HCT116 (cell line): Measurements from ENCODE around the gene CACNA2D3. TPM values are rescaled to one million over a fixed set of nuclear protein-coding genes. Genes with fewer than 3 reads are reported as not detected.

Experiments used
- ATAC-seq: fragments of 200-7000 bp; cut with Tn5 transposase; 2 replicates; pipeline ENCODE4 v1.9.1; 2020; ENCODE audit warnings: mild to moderate bottlenecking, moderate library complexity
- BruUV-seq: library from RNA; stranded (reverse); fragments of 400-500 nt; replicated peaks from 2 replicates; lab custom pipeline; 2021; lab: Mats Ljungman, UMichigan
- CTCF ChIA-PET: fragments of 300-600 bp; sonication (Branson Sonifier 250); formaldehyde crosslinking; loops from one replicate; lab custom pipeline; 2021; ENCODE audit warnings: antibody characterized with exemption; lab: Charles Lee
- POLR2A ChIA-PET: fragments of 300-600, 350-600 bp; sonication (Branson Sonifier 250); formaldehyde crosslinking; loops from one replicate; lab custom pipeline; 2021; ENCODE audit warnings: antibody characterized with exemption; lab: Charles Lee
- RAD21 ChIA-PET, 2 experiments: fragments of 300-600 bp; sonication (Branson Sonifier 250); formaldehyde crosslinking; loops; one replicate each; lab custom pipeline; 2023; ENCODE audit warnings: low total read pairs in 2 of 2; ENCODE audit not compliant: uncharacterized antibody in 2 of 2, unreplicated experiment in 2 of 2, low non-redundant PET in 1 of 2; lab: Charles Lee
- DNase-seq: peaks from one replicate; pipeline ENCODE4 v3.0.0-alpha.2; 2010; ENCODE audit warnings: low read depth, low spot score
- H2AFZ ChIP-seq: fragments of 200-600 bp; shearing (Covaris generic), sonication (generic); 2 replicates; pipeline ENCODE4 v1.6.1; 2017; ENCODE audit warnings: low read depth, mixed run types, mixed read lengths, antibody characterized with exemption, low read length; ENCODE audit not compliant: poor library complexity, severe bottlenecking
- H3K27ac ChIP-seq: 2 replicates; pipeline ENCODE4 v1.5.1; 2012; ENCODE audit warnings: low read depth, low read length
- H3K27me3 ChIP-seq: fragments of 200-600 bp; sonication (generic); 2 replicates; pipeline ENCODE4 v1.6.1; 2016; ENCODE audit warnings: mixed run types, low read length, mixed read lengths; ENCODE audit not compliant: insufficient read depth
- H3K36me3 ChIP-seq, 2 experiments: fragments of 200-500 bp in 1 of 2; fragments of 200-600 bp in 1 of 2; sonication (Bioruptor generic) in 1 of 2; sonication (generic) in 1 of 2; 2 replicates each; pipeline versions ENCODE4 v1.5.1 to v1.6.1; 2014 to 2016; ENCODE audit warnings: low read length in 2 of 2, inconsistent platforms in 1 of 2, mixed read lengths in 1 of 2, mixed run types in 1 of 2; ENCODE audit not compliant: insufficient read depth in 2 of 2, control insufficient read depth in 1 of 2
- H3K4me1 ChIP-seq, 2 experiments: fragments of 200-600 bp in 1 of 2; sonication (generic) in 1 of 2; 2 replicates each; pipeline versions ENCODE4 v1.5.1 to v1.6.1; 2012 to 2017; ENCODE audit warnings: low read length in 2 of 2, inconsistent platforms in 1 of 2, mild to moderate bottlenecking in 1 of 2, mixed read lengths in 1 of 2, mixed run types in 1 of 2, moderate library complexity in 1 of 2; ENCODE audit not compliant: insufficient read depth in 2 of 2, control insufficient read depth in 1 of 2
- H3K4me2 ChIP-seq: fragments of 200-600 bp; sonication (generic); 2 replicates; pipeline ENCODE4 v1.6.1; 2017; ENCODE audit warnings: mixed run types, low read length, mixed read lengths
- H3K4me3 ChIP-seq, 2 experiments: fragments of 200-600 bp in 1 of 2; sonication (generic) in 1 of 2; replicated peaks in 1 of 2; 2 replicates each; pipeline ENCODE4 v1.5.1; 2011 to 2016; ENCODE audit warnings: low read length in 2 of 2, control low read depth in 1 of 2, low read depth in 1 of 2, mild to moderate bottlenecking in 1 of 2, mixed read lengths in 1 of 2, mixed run types in 1 of 2
- H3K79me2 ChIP-seq: fragments of 200-600 bp; sonication (generic); 2 replicates; pipeline ENCODE4 v1.6.1; 2017; ENCODE audit warnings: mild to moderate bottlenecking, mixed run types, low read length, moderate library complexity, mixed read lengths; ENCODE audit not compliant: insufficient read depth
- H3K9ac ChIP-seq: fragments of 200-600 bp; sonication (generic); 2 replicates; pipeline ENCODE4 v1.6.1; 2016; ENCODE audit warnings: low read length, mixed read lengths
- H3K9me2 ChIP-seq: fragments of 200-600 bp; sonication (generic), shearing (Covaris generic); 2 replicates; pipeline ENCODE4 v1.6.1; 2017; ENCODE audit warnings: mixed run types, mild to moderate bottlenecking, moderate library complexity; ENCODE audit not compliant: insufficient read depth
- H3K9me3 ChIP-seq, 2 experiments: fragments of 200-500 bp in 1 of 2; fragments of 200-600 bp in 1 of 2; sonication (Bioruptor generic) in 1 of 2; sonication (generic) in 1 of 2; 2 replicates each; pipeline ENCODE4 v1.6.1; 2014 to 2017; ENCODE audit warnings: low read length in 2 of 2, mixed read lengths in 2 of 2, inconsistent platforms in 1 of 2, low read depth in 1 of 2, mild to moderate bottlenecking in 1 of 2, mixed run types in 1 of 2, moderate library complexity in 1 of 2; ENCODE audit not compliant: control insufficient read depth in 1 of 2, insufficient read depth in 1 of 2
- H4K20me1 ChIP-seq: fragments of 200-600 bp; sonication (generic), shearing (Covaris generic); 2 replicates; pipeline ENCODE4 v1.6.1; 2017; ENCODE audit warnings: mixed run types, mild to moderate bottlenecking, moderate library complexity; ENCODE audit not compliant: insufficient read depth
- CBX3 ChIP-seq: IDR thresholded peaks from 2 replicates; pipeline ENCODE4 v1.6.1; 2012; ENCODE audit warnings: low read depth
- CEBPB ChIP-seq: IDR thresholded peaks from 2 replicates; pipeline ENCODE4 v1.6.1; 2012; ENCODE audit warnings: low read depth
- EGR1 ChIP-seq: IDR thresholded peaks from 2 replicates; pipeline ENCODE4 v1.6.1; 2012; ENCODE audit warnings: low read depth
- ELF1 ChIP-seq: IDR thresholded peaks from 2 replicates; pipeline ENCODE4 v1.6.1; 2012; ENCODE audit warnings: low read depth, borderline replicate concordance
- EZH2 ChIP-seq: fragments of 200-600 bp; sonication (generic); IDR thresholded peaks from 2 replicates; pipeline ENCODE4 v1.6.1; 2017; ENCODE audit warnings: antibody characterized with exemption, mixed run types
- EZH2phosphoT487 ChIP-seq: fragments of 200-600 bp; IDR thresholded peaks from 2 replicates; pipeline ENCODE4 v1.6.1; 2018; ENCODE audit warnings: antibody characterized with exemption, borderline replicate concordance
- JUND ChIP-seq: IDR thresholded peaks from 2 replicates; pipeline ENCODE4 v1.6.1; 2012
- MAX ChIP-seq: IDR thresholded peaks from 2 replicates; pipeline ENCODE4 v1.6.1; 2012
- POLR2AphosphoS5 ChIP-seq: IDR thresholded peaks from 2 replicates; pipeline ENCODE4 v1.6.1; 2011; ENCODE audit warnings: mild to moderate bottlenecking, low read depth, low read length, moderate library complexity
- REST ChIP-seq: IDR thresholded peaks from 2 replicates; pipeline ENCODE4 v1.6.1; 2012; ENCODE audit warnings: low read depth
- SIN3A ChIP-seq: IDR thresholded peaks from 2 replicates; pipeline ENCODE4 v1.6.1; 2012; ENCODE audit warnings: low read depth
- YY1 ChIP-seq: IDR thresholded peaks from 2 replicates; pipeline ENCODE4 v1.6.1; 2011; ENCODE audit warnings: low read length, low read depth, moderate library complexity, mild to moderate bottlenecking; ENCODE audit not compliant: insufficient replicate concordance; ENCODE audit errors: extremely low read depth
- intact Hi-C: fragments of 100-400 bp; cut with micrococcal nuclease; formaldehyde crosslinking; loops from 2 replicates; pipeline ENCODE4 v1.10.0; 2022
- total RNA-seq: library from RNA; stranded (reverse); gene quantifications from one replicate; pipeline ENCODE4 v1.2.1, GENCODE V29; 2021; ENCODE audit not compliant: unreplicated experiment
- TF ChIP-seq, protein P1 (sequence below): IDR thresholded peaks from 2 replicates; pipeline ENCODE4 v1.6.1; 2011; ENCODE audit warnings: mild to moderate bottlenecking, low read length, moderate library complexity; ENCODE audit not compliant: insufficient replicate concordance; ENCODE audit errors: extremely low read depth

Gene CACNA2D3
- total RNA-seq, 1 experiment from 2014 or later: 0.20 TPM

- H3K9me2 ChIP-seq: no peaks in the 10 kb centered on the region
- POLR2A ChIA-PET: no interaction called here
- H2AFZ ChIP-seq: no peak overlapping the region
- no peak overlapping the region for H3K4me2 ChIP-seq
- H3K9ac ChIP-seq: no peak overlapping the region
- DNase-seq: no peak
- CTCF ChIA-PET: no interaction called here
- no peak overlapping the region for H3K27ac ChIP-seq
- H3K4me3 ChIP-seq: no peak overlapping the region
- RAD21 ChIA-PET: no interaction called here
- no TSS peak for BruUV-seq
- TF ChIP-seq CEBPB (no peak), JUND (no peak), MAX (no peak), SIN3A (no peak), YY1 (no peak), EZH2phosphoT487 (no peak), EGR1 (no peak), ELF1 (no peak), POLR2AphosphoS5 (no peak), REST (no peak), CBX3 (no peak), EZH2 (no peak)
- TF ChIP-seq, protein P1, sequence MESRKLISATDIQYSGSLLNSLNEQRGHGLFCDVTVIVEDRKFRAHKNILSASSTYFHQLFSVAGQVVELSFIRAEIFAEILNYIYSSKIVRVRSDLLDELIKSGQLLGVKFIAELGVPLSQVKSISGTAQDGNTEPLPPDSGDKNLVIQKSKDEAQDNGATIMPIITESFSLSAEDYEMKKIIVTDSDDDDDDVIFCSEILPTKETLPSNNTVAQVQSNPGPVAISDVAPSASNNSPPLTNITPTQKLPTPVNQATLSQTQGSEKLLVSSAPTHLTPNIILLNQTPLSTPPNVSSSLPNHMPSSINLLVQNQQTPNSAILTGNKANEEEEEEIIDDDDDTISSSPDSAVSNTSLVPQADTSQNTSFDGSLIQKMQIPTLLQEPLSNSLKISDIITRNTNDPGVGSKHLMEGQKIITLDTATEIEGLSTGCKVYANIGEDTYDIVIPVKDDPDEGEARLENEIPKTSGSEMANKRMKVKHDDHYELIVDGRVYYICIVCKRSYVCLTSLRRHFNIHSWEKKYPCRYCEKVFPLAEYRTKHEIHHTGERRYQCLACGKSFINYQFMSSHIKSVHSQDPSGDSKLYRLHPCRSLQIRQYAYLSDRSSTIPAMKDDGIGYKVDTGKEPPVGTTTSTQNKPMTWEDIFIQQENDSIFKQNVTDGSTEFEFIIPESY: no peak
- TF ChIP-seq, all 23 proteins: peak for 0
- Histone ChIP-seq H3K9me3 (no peaks in the 10 kb centered on the region), H3K4me1 (peaks cover 0 to 5% of the 10 kb centered on the region in 2 experiments; a peak in 1 of 4 replicates), H4K20me1 (no peaks in the 10 kb centered on the region), H3K36me3 (no peaks in the 10 kb centered on the region), H3K27me3 (peaks cover 14% of the 10 kb centered on the region), H3K79me2 (no peaks in the 10 kb centered on the region)
- ATAC-seq: no peak
- intact Hi-C loops: no loop called here
Observed at GRCh38 chr3:54283470-54283869, 161.1 kb downstream of the CACNA2D3 start.
